Thymus (tissue), 2 donors: Measurements from ENCODE around the gene CDC5L. TPM values are rescaled to one million over a fixed set of nuclear protein-coding genes. Genes with fewer than 3 reads are reported as not detected.

Experiments used
- polyA plus RNA-seq: library from polyadenylated mRNA; stranded (reverse); fragments of 200-250 nt; gene quantifications from one replicate; pipeline ENCODE4 v1.2.3, GENCODE V29; 2013
- total RNA-seq: library from RNA; stranded (reverse); fragments of 120-200 nt; gene quantifications from one replicate; pipeline ENCODE4 v1.2.4, GENCODE V29; 2013
- donor health status: healthy.

CDC5L gene
- total and polyA plus RNA-seq, 2 donors = 12.7 to 30.9 TPM

Other genes starting within 250 kb of the CDC5L start
- 3.5 TPM for gene CAPN11, start 228.9 kb upstream of the CDC5L start, total RNA-seq
- 1.0 TPM for gene CAPN11, start 228.9 kb upstream of the CDC5L start, polyA plus RNA-seq
- gene MYMX, start 170.8 kb upstream of the CDC5L start, total RNA-seq = 1.7 TPM
- gene MYMX, start 170.8 kb upstream of the CDC5L start, polyA plus RNA-seq = 0.80 TPM
- 69.0 TPM for gene SLC29A1, start 164.1 kb upstream of the CDC5L start, total RNA-seq
- gene SLC29A1, start 164.1 kb upstream of the CDC5L start, polyA plus RNA-seq = 17.9 TPM
- gene HSP90AB1, start 140.6 kb upstream of the CDC5L start, total RNA-seq = 772 TPM
- 252 TPM for gene HSP90AB1, start 140.6 kb upstream of the CDC5L start, polyA plus RNA-seq
- gene SLC35B2, start 130.2 kb upstream of the CDC5L start, total RNA-seq = 19.1 TPM
- gene SLC35B2, start 130.2 kb upstream of the CDC5L start, polyA plus RNA-seq = 18.8 TPM
- gene NFKBIE, start 122.2 kb upstream of the CDC5L start, total RNA-seq = 21.6 TPM
- gene NFKBIE, start 122.2 kb upstream of the CDC5L start, polyA plus RNA-seq = 16.4 TPM
- gene TMEM151B, start 117.3 kb upstream of the CDC5L start, total RNA-seq = 0.09 TPM
- 0.50 TPM for gene TMEM151B, start 117.3 kb upstream of the CDC5L start, polyA plus RNA-seq
- gene AARS2, start 74.4 kb upstream of the CDC5L start, total RNA-seq = 9.8 TPM
- 5.6 TPM for gene AARS2, start 74.4 kb upstream of the CDC5L start, polyA plus RNA-seq
- 0.33 TPM for gene SPATS1, start 45.1 kb upstream of the CDC5L start, total RNA-seq
- 0.09 TPM for gene SPATS1, start 45.1 kb upstream of the CDC5L start, polyA plus RNA-seq